Measurements from ENCODE around the gene CUL3.

The CUL3 gene

GRCh38 chr2:224429441-224429810 is 155.7 kb downstream of the CUL3 start:
- Mint-ChIP-seq H3K9me3 (no peaks in the 10 kb centered on the region), H3K4me3 (no peak overlapping the region), H3K36me3 (ENCODE audit: low read depth) (no peaks in the 10 kb centered on the region), H3K27ac (no peak overlapping the region), H3K4me1 (ENCODE audit: low read depth) (peaks cover 7% of the 10 kb centered on the region), H3K27me3 (ENCODE audit: low read depth) (peaks cover 5% of the 10 kb centered on the region)
- DNase-seq (ENCODE audit: low spot score) = no peak

DNA sequence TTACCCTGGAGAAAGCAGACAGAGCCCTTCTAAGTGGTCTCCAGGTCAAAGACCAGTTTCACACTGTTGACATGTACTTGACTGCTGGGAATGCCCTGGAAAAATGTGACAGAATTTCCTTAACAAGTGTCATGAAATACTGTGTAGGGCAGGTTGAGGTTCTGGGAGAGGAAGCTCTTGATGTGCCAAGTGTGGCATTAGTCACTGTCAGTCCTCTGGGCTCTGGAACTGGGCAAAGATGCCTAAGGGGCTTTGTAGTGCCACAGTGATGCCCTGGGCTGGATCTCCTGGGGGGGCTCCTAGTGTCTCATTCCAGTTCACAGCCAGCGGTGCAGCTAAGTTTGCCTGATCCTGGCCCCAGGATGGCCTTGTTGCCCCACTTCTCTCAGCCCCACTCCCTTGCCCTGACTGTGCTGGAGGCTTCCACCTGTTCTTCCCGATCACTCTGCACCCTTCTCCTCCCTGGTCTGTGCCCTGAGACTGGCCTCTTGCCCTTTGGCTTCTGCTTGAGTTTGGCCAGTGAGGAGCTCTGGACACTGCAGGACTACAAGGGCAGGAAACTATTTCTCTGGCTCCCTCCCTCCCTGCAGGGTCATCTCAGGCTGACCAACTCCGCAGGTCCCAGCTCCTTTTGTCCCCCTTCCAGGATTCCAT is 156.2 kb downstream of the CUL3 start:
- H3K4me3 Mint-ChIP-seq = no peak overlapping the region
- no peak for DNase-seq (ENCODE audit: low spot score)
- no peaks in the 10 kb centered on the region for H3K36me3 Mint-ChIP-seq (ENCODE audit: low read depth)

DNA sequence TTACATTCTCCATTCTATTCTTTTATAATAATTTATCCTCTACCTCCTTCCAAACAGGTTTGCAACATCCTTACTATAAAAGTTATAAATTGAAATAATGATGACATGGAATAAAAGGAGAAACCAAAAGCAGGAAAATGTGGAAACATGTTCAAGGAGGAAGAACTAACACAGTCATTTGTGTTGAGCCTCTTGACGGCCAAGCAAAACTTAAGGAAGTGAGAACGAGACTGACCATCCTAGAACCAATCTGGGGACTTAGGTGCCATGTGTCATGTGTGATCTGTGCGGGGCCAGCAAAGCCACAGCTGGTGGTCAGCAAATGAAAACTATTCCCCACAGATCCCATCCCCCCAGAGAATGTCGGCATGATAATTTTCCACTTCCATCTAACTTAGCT is 157.7 kb downstream of the CUL3 start:
- H3K27me3 Mint-ChIP-seq (ENCODE audit: low read depth) = peaks cover 14% of the 10 kb centered on the region
- no peaks in the 10 kb centered on the region for H3K9me3 Mint-ChIP-seq
- no peak overlapping the region for H3K4me3 Mint-ChIP-seq
- H3K27ac Mint-ChIP-seq = no peak overlapping the region
- H3K4me1 Mint-ChIP-seq (ENCODE audit: low read depth) = peaks cover 7% of the 10 kb centered on the region
- no peak for DNase-seq (ENCODE audit: low spot score)
- H3K36me3 Mint-ChIP-seq (ENCODE audit: low read depth) = no peaks in the 10 kb centered on the region

More for the DNA sequence above, 156.2 kb downstream of the CUL3 start:
- Mint-ChIP-seq H3K9me3 (no peaks in the 10 kb centered on the region), H3K4me1 (ENCODE audit: low read depth) (peaks cover 7% of the 10 kb centered on the region), H3K27me3 (ENCODE audit: low read depth) (peaks cover 9% of the 10 kb centered on the region), H3K27ac (no peak overlapping the region)

GRCh38 chr2:224426656-224427055 is 158.5 kb downstream of the CUL3 start:
- DNase-seq (ENCODE audit: low spot score) = no peak
- H3K27me3 Mint-ChIP-seq (ENCODE audit: low read depth) = peaks cover 14% of the 10 kb centered on the region
- H3K9me3 Mint-ChIP-seq = no peaks in the 10 kb centered on the region
- H3K4me1 Mint-ChIP-seq (ENCODE audit: low read depth) = no peaks in the 10 kb centered on the region
- H3K36me3 Mint-ChIP-seq (ENCODE audit: low read depth) = no peaks in the 10 kb centered on the region
- H3K27ac Mint-ChIP-seq = no peak overlapping the region
- no peak overlapping the region for H3K4me3 Mint-ChIP-seq

DNA sequence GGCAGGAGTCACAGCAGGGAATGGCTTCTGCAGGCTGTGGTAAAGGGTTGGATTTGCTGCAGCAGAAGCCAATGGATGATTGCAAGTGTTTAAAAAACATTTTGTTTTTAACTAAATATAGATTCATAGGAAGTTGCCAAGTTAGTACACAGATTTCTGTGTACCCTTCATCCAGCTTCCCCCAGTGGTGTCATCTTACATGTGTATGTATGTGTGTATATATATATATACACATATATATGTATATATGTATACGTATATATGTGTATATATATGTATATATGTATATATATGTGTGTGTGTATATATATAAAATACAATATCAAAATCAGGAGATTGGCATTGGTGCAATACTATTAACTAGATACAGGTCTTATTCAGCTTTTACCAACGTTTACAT is 164.1 kb downstream of the CUL3 start:
- no peak overlapping the region for H3K4me3 Mint-ChIP-seq
- peaks cover 28% of the 10 kb centered on the region for H3K27me3 Mint-ChIP-seq (ENCODE audit: low read depth)
- H3K4me1 Mint-ChIP-seq (ENCODE audit: low read depth) = peaks cover 2% of the 10 kb centered on the region
- no peaks in the 10 kb centered on the region for H3K9me3 Mint-ChIP-seq
- no peak for DNase-seq (ENCODE audit: low spot score)
- no peaks in the 10 kb centered on the region for H3K36me3 Mint-ChIP-seq (ENCODE audit: low read depth)
- no peak overlapping the region for H3K27ac Mint-ChIP-seq

Data from T-helper 2 cell treated with Interferon-gamma antibody and Interleukin-4, amounts not matched to agents 5 μg/mL and 100 μg/mL, for 36 hours (primary cell).